ENCODE data around the gene PLA2G2A. TPM values are rescaled to one million over a fixed set of nuclear protein-coding genes. Genes with fewer than 3 reads are reported as not detected.

Gene PLA2G2A
- total RNA-seq, 1 donor from 2014 or later: not detected

- no peak for DNase-seq (ENCODE audit: low read depth)
- no peak for TF ChIP-seq CTCF (conservative IDR thresholded peaks at IDR 0.05; ENCODE audit: low read depth, low read length)
- no peak overlapping the region for H3K4me3 ChIP-seq (ENCODE audit: low read depth, low read length)
These were observed 2.3 kb upstream of the PLA2G2A start for GRCh38 chr1:19981507-19982312.

- no peak for TF ChIP-seq CTCF (conservative IDR thresholded peaks at IDR 0.05; ENCODE audit: low read depth, low read length)
- DNase-seq (ENCODE audit: low read depth): no peak
- H3K4me3 ChIP-seq (ENCODE audit: low read depth, low read length): no peak overlapping the region
These were observed 1.7 kb upstream of the PLA2G2A start for GRCh38 chr1:19981170-19981506.

GRCh38 chr1:19980314-19980713 lies 896 bp upstream of the PLA2G2A start:
- DNase-seq (ENCODE audit: low read depth): no peak
- no peak for TF ChIP-seq CTCF (conservative IDR thresholded peaks at IDR 0.05; ENCODE audit: low read depth, low read length)
- H3K4me3 ChIP-seq (ENCODE audit: low read depth, low read length): no peak overlapping the region

- TF ChIP-seq CTCF (conservative IDR thresholded peaks at IDR 0.05; ENCODE audit: low read depth, low read length): no peak
- DNase-seq (ENCODE audit: low read depth): no peak
These were observed 1.3 kb downstream of the PLA2G2A start for GRCh38 chr1:19978143-19978542.

GRCh38 chr1:19976317-19977003 lies 3.0 kb downstream of the PLA2G2A start:
- no peak overlapping the region for H3K4me3 ChIP-seq (ENCODE audit: low read depth, low read length)
- no peak for TF ChIP-seq CTCF (conservative IDR thresholded peaks at IDR 0.05; ENCODE audit: low read depth, low read length)
- DNase-seq (ENCODE audit: low read depth): no peak

More at GRCh38 chr1:19978143-19978542, 1.3 kb downstream of the PLA2G2A start:
- no peak overlapping the region for H3K4me3 ChIP-seq (ENCODE audit: low read depth, low read length)

GRCh38 chr1:19975423-19976193 lies 3.8 kb downstream of the PLA2G2A start:
- H3K4me3 ChIP-seq (ENCODE audit: low read depth, low read length): no peak overlapping the region
- TF ChIP-seq CTCF (conservative IDR thresholded peaks at IDR 0.05; ENCODE audit: low read depth, low read length): no peak
- no peak for DNase-seq (ENCODE audit: low read depth)

All from epithelial cell of proximal tubule (primary cell).